ENCODE results near the gene ASCL3. TPM values are rescaled to one million over a fixed set of nuclear protein-coding genes. Genes with fewer than 3 reads are reported as not detected.

ASCL3 gene
- total RNA-seq, 1 donor from 2014 or later, result not detected

GRCh38 chr11:8928981-8929615 is 13.7 kb downstream of the ASCL3 start:
- H3K36me3 Mint-ChIP-seq (ENCODE audit: unreplicated experiment), result no peaks in the 10 kb centered on the region
- no peaks in the 10 kb centered on the region for H3K27me3 Mint-ChIP-seq (ENCODE audit: unreplicated experiment)
- no peak overlapping the region for H3K27ac Mint-ChIP-seq (ENCODE audit: unreplicated experiment)
- H3K4me3 Mint-ChIP-seq (ENCODE audit: unreplicated experiment), result no peak overlapping the region
- peaks cover 2% of the 10 kb centered on the region for H3K4me1 Mint-ChIP-seq (ENCODE audit: low read depth, unreplicated experiment)
- no peak for TF ChIP-seq CTCF (IDR thresholded peaks at IDR 0.05; ENCODE audit: partially characterized antibody, unreplicated experiment)
- peaks cover 1% of the 10 kb centered on the region for H3K9me3 Mint-ChIP-seq (ENCODE audit: unreplicated experiment)
- DNase-seq, result no peak

- Mint-ChIP-seq H3K27ac (ENCODE audit: unreplicated experiment) (no peak overlapping the region), H3K9me3 (ENCODE audit: unreplicated experiment) (peaks cover 1% of the 10 kb centered on the region), H3K27me3 (ENCODE audit: unreplicated experiment) (no peaks in the 10 kb centered on the region), H3K4me1 (ENCODE audit: low read depth, unreplicated experiment) (peaks cover 2% of the 10 kb centered on the region), H3K4me3 (ENCODE audit: unreplicated experiment) (no peak overlapping the region), H3K36me3 (ENCODE audit: unreplicated experiment) (no peaks in the 10 kb centered on the region)
- DNase-seq, result no peak
- no peak for TF ChIP-seq CTCF (IDR thresholded peaks at IDR 0.05; ENCODE audit: partially characterized antibody, unreplicated experiment)
These were observed 14.6 kb downstream of the ASCL3 start for GRCh38 chr11:8928205-8928604.

- Mint-ChIP-seq H3K4me1 (ENCODE audit: low read depth, unreplicated experiment) (no peaks in the 10 kb centered on the region), H3K36me3 (ENCODE audit: unreplicated experiment) (no peaks in the 10 kb centered on the region), H3K27me3 (ENCODE audit: unreplicated experiment) (no peaks in the 10 kb centered on the region), H3K9me3 (ENCODE audit: unreplicated experiment) (peaks cover 1% of the 10 kb centered on the region), H3K4me3 (ENCODE audit: unreplicated experiment) (no peak overlapping the region), H3K27ac (ENCODE audit: unreplicated experiment) (no peak overlapping the region)
- no peak for TF ChIP-seq CTCF (IDR thresholded peaks at IDR 0.05; ENCODE audit: partially characterized antibody, unreplicated experiment)
- DNase-seq, result no peak
These were observed 15.6 kb downstream of the ASCL3 start for GRCh38 chr11:8927233-8927632.

GRCh38 chr11:8926236-8926635 is 16.6 kb downstream of the ASCL3 start:
- no peak for TF ChIP-seq CTCF (IDR thresholded peaks at IDR 0.05; ENCODE audit: partially characterized antibody, unreplicated experiment)
- Mint-ChIP-seq H3K36me3 (ENCODE audit: unreplicated experiment) (no peaks in the 10 kb centered on the region), H3K27me3 (ENCODE audit: unreplicated experiment) (no peaks in the 10 kb centered on the region), H3K9me3 (ENCODE audit: unreplicated experiment) (peaks cover 3% of the 10 kb centered on the region), H3K27ac (ENCODE audit: unreplicated experiment) (no peak overlapping the region), H3K4me3 (ENCODE audit: unreplicated experiment) (no peak overlapping the region), H3K4me1 (ENCODE audit: low read depth, unreplicated experiment) (no peaks in the 10 kb centered on the region)
- no peak for DNase-seq

- Mint-ChIP-seq H3K4me3 (ENCODE audit: unreplicated experiment) (no peak overlapping the region), H3K27ac (ENCODE audit: unreplicated experiment) (no peak overlapping the region), H3K4me1 (ENCODE audit: low read depth, unreplicated experiment) (no peaks in the 10 kb centered on the region), H3K27me3 (ENCODE audit: unreplicated experiment) (no peaks in the 10 kb centered on the region), H3K9me3 (ENCODE audit: unreplicated experiment) (peaks cover 3% of the 10 kb centered on the region), H3K36me3 (ENCODE audit: unreplicated experiment) (no peaks in the 10 kb centered on the region)
- no peak for DNase-seq
- no peak for TF ChIP-seq CTCF (IDR thresholded peaks at IDR 0.05; ENCODE audit: partially characterized antibody, unreplicated experiment)
These were observed 17.1 kb downstream of the ASCL3 start for GRCh38 chr11:8925711-8926110.

Measured in glutamatergic neuron (in vitro differentiated cells).